GM12891 (cell line): ENCODE data around the gene HIRA.
"Not testable (repeated sequence)": the region's sequence is repeated elsewhere in the genome, so short reads cannot be mapped to it uniquely, and the experiment has no call there.

Experiments
- DNase-seq: peaks from one replicate; pipeline ENCODE4 v3.0.0; 2011; ENCODE audit warnings: low spot score; ENCODE audit not compliant: insufficient read length
- FAIRE-seq: peaks from 2 replicates; lab custom pipeline; 2011; peaks lifted over from hg19 to GRCh38; lab: Jason Lieb, UNC
- PAX5 ChIP-seq: IDR thresholded peaks from 2 replicates; pipeline ENCODE4 v1.6.1; 2011; ENCODE audit warnings: low read length, moderate library complexity, mild to moderate bottlenecking; ENCODE audit not compliant: insufficient read depth, severe bottlenecking
- POLR2A ChIP-seq: IDR thresholded peaks from 2 replicates; pipeline ENCODE4 v1.6.1; 2011; ENCODE audit warnings: low read depth, low read length, control low read depth
- POLR2AphosphoS5 ChIP-seq: IDR thresholded peaks from 2 replicates; pipeline ENCODE4 v1.6.1; 2011; ENCODE audit warnings: low read depth, low read length, control low read depth
- POU2F2 ChIP-seq: IDR thresholded peaks from 2 replicates; pipeline ENCODE4 v1.6.1; 2011; ENCODE audit warnings: low read depth, mild to moderate bottlenecking, control low read depth, low read length, moderate library complexity
- SPI1 ChIP-seq: IDR thresholded peaks from 2 replicates; pipeline ENCODE4 v1.6.1; 2011; ENCODE audit warnings: low read depth, low read length, control low read depth
- TAF1 ChIP-seq: IDR thresholded peaks from 2 replicates; pipeline ENCODE4 v1.6.1; 2011; ENCODE audit warnings: low read depth, low read length, control low read depth

HIRA gene

GRCh38 chr22:19375435-19375834, 56.1 kb downstream of the HIRA start:
- no peak for DNase-seq
- TF ChIP-seq TAF1 (no peak), POU2F2 (no peak), POLR2AphosphoS5 (no peak), PAX5 (no peak), POLR2A (no peak), SPI1 (no peak)
- FAIRE-seq, result no peak

DNA sequence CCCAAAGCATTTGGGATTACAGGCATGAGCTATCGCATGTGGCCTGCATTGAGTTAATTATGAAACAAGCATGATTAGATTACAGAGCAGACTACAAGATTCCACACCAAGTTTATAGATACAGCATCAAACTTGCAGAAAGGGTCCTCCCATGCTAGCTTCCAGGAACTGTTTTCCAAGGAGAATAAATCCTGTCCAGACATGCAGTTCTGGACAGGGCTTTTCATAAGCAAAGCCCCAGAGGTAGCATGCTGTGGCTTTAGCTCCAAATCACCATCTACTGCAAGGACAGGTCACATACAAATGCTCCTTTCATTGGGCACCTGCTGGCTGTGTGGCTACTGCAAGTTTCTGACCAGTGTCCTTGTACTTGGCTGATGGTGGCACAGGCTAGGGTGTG, 57.1 kb downstream of the HIRA start:
- no peak for DNase-seq
- FAIRE-seq, result no peak
- TF ChIP-seq PAX5, result no peak
- TF ChIP-seq TAF1, result no peak
- TF ChIP-seq POLR2AphosphoS5, result no peak
- no peak for TF ChIP-seq POU2F2
- TF ChIP-seq SPI1, result no peak
- TF ChIP-seq POLR2A, result no peak

DNA sequence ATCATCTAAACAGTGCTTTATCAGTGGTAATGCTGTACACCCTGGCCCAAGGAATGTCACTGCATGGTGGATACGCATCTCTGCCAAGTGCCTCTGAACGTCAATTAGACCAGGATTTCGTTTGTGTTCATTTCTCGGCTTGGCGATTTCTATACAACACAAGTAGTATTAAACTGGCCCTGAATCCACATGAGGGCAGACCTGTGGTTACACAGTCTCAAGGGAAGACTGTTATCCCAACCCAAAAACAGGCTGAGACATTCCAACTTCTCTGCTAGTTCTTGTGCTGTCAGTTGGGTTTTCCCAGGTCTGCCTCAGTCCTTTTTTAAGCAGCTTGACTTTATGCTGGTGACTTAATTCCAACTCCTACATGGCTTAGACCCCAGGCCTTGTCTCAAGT, 58.1 kb downstream of the HIRA start:
- no peak for FAIRE-seq
- TF ChIP-seq SPI1 (no peak), POLR2A (no peak), POLR2AphosphoS5 (no peak), PAX5 (no peak), POU2F2 (no peak), TAF1 (no peak)
- no peak for DNase-seq

- no peak for DNase-seq
- TF ChIP-seq SPI1 (no peak), PAX5 (no peak), TAF1 (no peak), POU2F2 (no peak), POLR2A (no peak), POLR2AphosphoS5 (no peak)
- no peak for FAIRE-seq
Measured at GRCh38 chr22:19371893-19372292, 59.6 kb downstream of the HIRA start.

DNA sequence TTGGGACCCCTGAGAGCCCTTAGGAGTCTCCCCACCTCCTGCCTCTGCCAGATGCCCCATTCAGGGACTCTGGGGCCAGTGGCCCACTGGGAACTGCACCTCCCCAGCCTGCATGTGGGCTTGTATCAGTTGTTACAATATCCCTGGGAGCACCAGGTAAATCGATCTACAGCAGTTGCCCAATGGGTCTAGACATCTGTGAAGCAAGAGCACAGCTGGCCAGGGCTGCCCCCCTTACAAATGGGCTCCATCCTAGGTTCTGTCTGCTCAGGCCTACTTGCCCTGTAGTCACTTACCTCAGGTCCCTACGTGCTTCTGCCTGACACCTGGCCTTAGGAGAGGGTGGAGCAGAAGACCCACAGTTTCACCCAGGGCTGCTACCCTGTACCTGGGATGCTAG, 62.7 kb downstream of the HIRA start:
- DNase-seq, result no peak
- TF ChIP-seq PAX5 (no peak), POU2F2 (no peak), TAF1 (no peak), SPI1 (no peak), POLR2A (no peak), POLR2AphosphoS5 (no peak)
- no peak for FAIRE-seq

- TF ChIP-seq TAF1 (no peak), POLR2A (no peak), PAX5 (no peak), SPI1 (no peak), POLR2AphosphoS5 (no peak), POU2F2 (no peak)
- DNase-seq (no peak), FAIRE-seq (no peak)
Measured at GRCh38 chr22:19367763-19368367, 63.7 kb downstream of the HIRA start.

DNA sequence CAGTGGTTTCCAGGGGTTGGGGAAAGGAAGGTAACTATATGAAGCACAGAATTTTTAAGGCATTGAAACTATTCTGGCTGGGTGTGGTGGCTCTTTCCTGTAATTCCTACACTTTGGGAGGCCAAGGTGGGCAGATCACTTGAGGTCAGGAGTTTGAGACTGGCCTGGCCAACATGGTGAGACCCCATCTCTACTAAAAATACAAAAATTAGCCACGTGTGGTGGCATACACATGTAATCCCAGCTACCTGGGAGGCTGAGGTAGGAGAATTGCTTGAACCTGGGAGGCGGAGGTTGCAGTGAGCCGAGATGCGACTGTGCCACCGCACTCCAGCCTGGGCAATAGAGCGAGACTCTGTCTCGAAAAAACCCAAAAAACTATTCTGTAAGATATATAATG, 68.0 kb downstream of the HIRA start:
- not testable (repeated sequence) for DNase-seq, FAIRE-seq

DNA sequence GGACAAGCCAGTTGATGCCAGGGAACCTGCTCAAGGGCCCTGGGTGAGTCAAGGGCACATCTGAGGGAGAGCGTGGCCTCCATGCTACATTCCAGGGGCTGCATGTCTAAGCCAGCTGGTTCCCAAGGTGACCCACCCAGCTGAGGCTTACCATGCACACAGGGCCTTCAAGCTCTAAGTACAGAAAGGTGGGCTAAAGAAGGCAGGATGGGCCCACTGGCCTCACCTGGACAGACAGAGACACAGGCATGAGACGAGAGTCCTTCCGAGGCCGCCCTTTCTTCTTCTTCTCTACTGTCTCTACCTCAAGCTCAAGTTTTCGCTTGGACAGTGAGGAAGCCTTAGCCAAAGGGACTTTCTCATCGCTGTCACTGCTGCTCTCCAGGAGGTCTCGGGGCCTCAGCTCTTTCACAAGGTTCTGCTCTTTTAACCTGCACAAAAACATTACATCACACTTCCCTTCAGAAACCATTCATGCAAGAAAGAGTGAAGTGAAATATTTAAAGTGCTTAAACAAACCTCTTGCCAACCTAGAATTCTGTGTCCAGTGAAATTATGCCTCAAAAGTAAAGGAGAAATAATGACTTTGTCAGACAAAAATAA, 69.9 kb downstream of the HIRA start:
- TF ChIP-seq SPI1, result peak; percentile 80
- TF ChIP-seq POU2F2, result no peak
- peak; percentile 80 for TF ChIP-seq PAX5
- FAIRE-seq, result peak; percentile 83

DNA sequence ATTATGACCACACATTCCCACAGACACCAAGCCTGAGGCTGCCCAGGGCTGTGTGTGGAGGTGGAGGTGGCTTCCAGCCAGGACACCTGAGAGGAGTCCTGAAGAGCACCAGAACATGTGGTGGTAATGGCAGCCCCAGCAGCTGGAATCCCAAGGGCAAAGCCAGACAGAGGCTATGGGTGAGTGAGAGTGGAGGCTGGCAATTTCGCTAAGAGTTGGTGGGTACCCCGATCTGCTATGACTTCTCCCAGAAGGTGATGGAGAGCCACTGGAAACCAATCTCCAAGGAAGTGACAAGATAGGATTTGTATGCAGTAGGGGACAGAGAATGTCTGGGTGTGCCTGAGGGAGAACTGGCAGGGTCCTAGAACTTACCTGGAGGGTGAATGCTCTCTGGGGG, 70.7 kb downstream of the HIRA start:
- FAIRE-seq (no peak), DNase-seq (no peak)
- TF ChIP-seq SPI1 (no peak), POU2F2 (no peak), POLR2AphosphoS5 (no peak), PAX5 (no peak), TAF1 (no peak), POLR2A (no peak)

More for the DNA sequence above, 69.9 kb downstream of the HIRA start:
- DNase-seq, result peak; percentile 50

DNA sequence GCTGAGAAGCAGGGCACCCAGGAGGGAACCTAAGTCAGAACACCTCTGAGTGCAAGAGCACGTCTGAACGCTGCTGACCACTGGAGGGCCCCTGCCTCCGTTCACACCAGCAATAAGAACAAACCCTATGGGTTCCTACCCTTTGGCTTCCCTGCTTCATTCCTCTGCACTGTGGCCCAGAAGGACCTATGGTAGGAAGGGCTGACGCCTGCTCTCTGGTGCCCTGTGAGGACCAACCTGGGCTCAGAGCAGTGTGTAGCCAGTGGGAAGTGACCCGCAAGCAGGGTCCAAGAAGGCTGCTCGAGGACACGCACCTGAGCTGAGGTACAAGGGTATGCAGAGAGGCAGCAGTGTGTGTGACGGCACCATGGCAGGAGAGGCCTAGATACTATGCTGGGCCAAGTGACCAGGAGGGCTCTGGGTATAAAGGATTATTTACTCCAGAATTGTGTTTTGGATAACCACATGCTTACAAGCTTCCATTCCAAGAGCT, 71.2 kb downstream of the HIRA start:
- DNase-seq (no peak), FAIRE-seq (no peak)
- TF ChIP-seq POLR2A, result no peak
- no peak for TF ChIP-seq POLR2AphosphoS5
- TF ChIP-seq PAX5, result no peak
